Left lung (tissue), 10 donors: ENCODE measurements around the gene PTPRN2. TPM values are rescaled to one million over a fixed set of nuclear protein-coding genes. Genes with fewer than 3 reads are reported as not detected.
A peak's percentile ranks its signal among the peaks of the same experiment; 100 is the strongest.

Source experiments
- ATAC-seq: fragments of 200-7000 bp; cut with Tn5 transposase; one replicate; pipeline ENCODE4 v1.9.1; 2020; ENCODE audit warnings: moderate library complexity
- DNase-seq, 4 donors: peaks; one replicate each; pipeline ENCODE4 v3.0.0-alpha.2; 2013 to 2020
- H3K27ac ChIP-seq, 2 donors: fragments of 200-600 bp; sonication (generic) in 1 of 2; one replicate each; pipeline versions ENCODE4 v1.5.0 to v1.8.0; 2020 to 2021
- H3K27me3 ChIP-seq, 2 donors: fragments of 200-600 bp; sonication (generic) in 1 of 2; one replicate each; pipeline versions ENCODE4 v1.5.0 to v1.8.0; 2020 to 2021
- H3K36me3 ChIP-seq, 2 donors: fragments of 200-600 bp; sonication (generic) in 1 of 2; one replicate each; pipeline versions ENCODE4 v1.5.0 to v1.8.0; 2020 to 2021
- H3K4me1 ChIP-seq, 2 donors: fragments of 200-600 bp; one replicate each; pipeline ENCODE4 v1.8.0; 2021
- H3K4me3 ChIP-seq, 2 donors: fragments of 200-600 bp; sonication (generic) in 1 of 2; one replicate each; pipeline versions ENCODE4 v1.5.0 to v1.8.0; 2020 to 2021; ENCODE audit warnings: mild to moderate bottlenecking in 1 of 2
- H3K9me3 ChIP-seq, 2 donors: fragments of 200-600 bp; sonication (generic) in 1 of 2; one replicate each; pipeline versions ENCODE4 v1.5.0 to v1.8.0; 2020 to 2021
- CTCF ChIP-seq, 2 donors: fragments of 200-600 bp; sonication (generic) in 1 of 2; IDR thresholded peaks; one replicate each; pipeline versions ENCODE4 v1.5.0 to v1.8.0; 2021; ENCODE audit warnings: antibody characterized with exemption in 2 of 2
- intact Hi-C, 2 donors: fragments of 100-400 bp; cut with DNase I; formaldehyde crosslinking; loops; one replicate each; pipeline versions ENCODE4 v1.11.2 to v1.14.2; 2022
- polyA plus RNA-seq, 6 donors: library from polyadenylated mRNA; unstranded; fragments of 120-200 nt; gene quantifications; one replicate each; pipeline ENCODE4 v1.2.1, GENCODE V29; 2013; ENCODE audit not compliant: insufficient read length in 6 of 6
- total RNA-seq, 2 donors: library from RNA; stranded (reverse); fragmentation: NEBNext Ultra II Directional; extraction: Animal tissue kit (Norgen Biotek cat#: 25700); gene quantifications; one replicate each; pipeline ENCODE4 v1.2.1, GENCODE V29; 2021
- donor health status: DM: no; HTN: yes; CAD: no.
- donor health status: DM: no; HTN: no; CAD: no.

The PTPRN2 gene
- total and polyA plus RNA-seq, 8 donors = 4.0 to 7.8 (median 6.8) TPM

GRCh38 chr7:157832006-157832405, 755.6 kb downstream of the PTPRN2 start:
- Histone ChIP-seq H3K4me3 (no peak overlapping the region), H3K27me3 (peaks cover 0 to 12% of the 10 kb centered on the region in 2 donors)
- intact Hi-C loops = no loop called here

DNA sequence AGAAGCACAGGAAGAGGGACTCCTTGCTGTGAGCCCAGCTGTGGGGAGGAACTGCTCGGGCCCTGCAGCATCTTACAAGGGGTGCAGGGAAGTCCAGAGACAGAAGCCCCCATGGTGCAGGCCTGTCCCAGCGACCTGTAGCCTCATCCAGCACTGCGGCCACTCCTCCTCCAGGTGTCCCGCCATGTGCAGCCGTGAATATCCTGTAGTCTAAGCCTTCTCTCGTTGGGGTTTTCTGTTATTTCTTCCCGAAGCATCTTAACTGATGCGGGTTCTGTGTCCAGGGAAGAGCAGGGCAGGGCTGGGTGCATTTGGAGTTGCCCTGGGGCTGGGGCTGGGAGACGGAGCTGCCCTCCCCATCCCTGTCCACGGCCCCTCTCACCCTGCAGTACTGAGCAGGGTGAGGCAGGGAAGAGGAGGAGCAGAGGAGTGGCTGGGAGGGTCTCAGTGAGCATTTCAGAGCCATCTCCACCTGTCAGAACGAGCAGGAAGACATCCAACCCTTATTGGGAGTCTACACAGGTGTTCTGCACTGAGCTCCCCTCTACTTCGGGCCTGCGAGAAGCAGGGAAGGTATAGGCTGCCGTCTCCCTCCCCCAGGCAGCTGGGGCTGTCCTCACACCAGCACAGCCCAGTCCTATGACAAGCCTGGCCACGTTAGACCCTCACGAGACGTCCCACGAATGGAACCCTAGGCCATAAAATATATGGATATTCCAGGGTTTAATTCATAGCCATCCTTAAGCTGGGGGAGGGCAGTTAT, 756.3 kb downstream of the PTPRN2 start:
- no peak for TF ChIP-seq CTCF (IDR thresholded peaks at IDR 0.05)
- Histone ChIP-seq H3K4me3 (no peak overlapping the region), H3K36me3 (no peaks in the 10 kb centered on the region), H3K27me3 (peaks cover 0 to 12% of the 10 kb centered on the region in 2 donors), H3K4me1 (no peaks in the 10 kb centered on the region), H3K27ac (no peak overlapping the region), H3K9me3 (no peaks in the 10 kb centered on the region)
- DNase-seq = peak in 1 of 4 donors; percentile 46
- no peak for ATAC-seq
- intact Hi-C loops = no loop called here

More at GRCh38 chr7:157832006-157832405, 755.6 kb downstream of the PTPRN2 start:
- Histone ChIP-seq H3K27ac (no peak overlapping the region), H3K36me3 (no peaks in the 10 kb centered on the region), H3K9me3 (no peaks in the 10 kb centered on the region), H3K4me1 (no peaks in the 10 kb centered on the region)
- no peak for ATAC-seq
- TF ChIP-seq CTCF (IDR thresholded peaks at IDR 0.05) = no peak
- peak in 1 of 4 donors; percentile 53 for DNase-seq

GRCh38 chr7:157830331-157830730, 757.3 kb downstream of the PTPRN2 start:
- DNase-seq = peak in 1 of 4 donors; percentile 65
- peaks cover 0 to 12% of the 10 kb centered on the region in 2 donors for H3K27me3 ChIP-seq
- no peak for ATAC-seq

GRCh38 chr7:157829491-157829890, 758.1 kb downstream of the PTPRN2 start:
- no peaks in the 10 kb centered on the region for H3K36me3 ChIP-seq
- no peaks in the 10 kb centered on the region for H3K9me3 ChIP-seq
- H3K27ac ChIP-seq = no peak overlapping the region
- intact Hi-C loops = no loop called here
- H3K4me1 ChIP-seq = no peaks in the 10 kb centered on the region
- no peak overlapping the region for H3K4me3 ChIP-seq
- DNase-seq = peak in 1 of 4 donors; percentile 41
- TF ChIP-seq CTCF (IDR thresholded peaks at IDR 0.05) = no peak
- no peak for ATAC-seq
- peaks cover 0 to 12% of the 10 kb centered on the region in 2 donors for H3K27me3 ChIP-seq

More at GRCh38 chr7:157830331-157830730, 757.3 kb downstream of the PTPRN2 start:
- intact Hi-C loops = no loop called here
- Histone ChIP-seq H3K9me3 (no peaks in the 10 kb centered on the region), H3K36me3 (no peaks in the 10 kb centered on the region), H3K27ac (no peak overlapping the region), H3K4me1 (no peaks in the 10 kb centered on the region), H3K4me3 (no peak overlapping the region)
- no peak for TF ChIP-seq CTCF (IDR thresholded peaks at IDR 0.05)

GRCh38 chr7:157828881-157829280, 758.7 kb downstream of the PTPRN2 start:
- ATAC-seq (no peak), DNase-seq (peak in 1 of 4 donors; percentile 47)
- no peaks in the 10 kb centered on the region for H3K4me1 ChIP-seq
- H3K9me3 ChIP-seq = no peaks in the 10 kb centered on the region
- H3K4me3 ChIP-seq = no peak overlapping the region
- no peaks in the 10 kb centered on the region for H3K36me3 ChIP-seq
- H3K27me3 ChIP-seq = peaks cover 0 to 15% of the 10 kb centered on the region in 2 donors
- intact Hi-C loops = no loop called here
- H3K27ac ChIP-seq = no peak overlapping the region
- no peak for TF ChIP-seq CTCF (IDR thresholded peaks at IDR 0.05)
